Loucy (cell line): Measurements from ENCODE around the gene UNC80.

Experiments
- H2AFZ ChIP-seq: fragments of 200-600 bp; sonication (generic); 2 replicates; pipeline ENCODE4 v1.6.0; 2016; ENCODE audit warnings: antibody characterized with exemption, mild to moderate bottlenecking, low read length, moderate library complexity
- H3F3A ChIP-seq: fragments of 200-600 bp; 2 replicates; pipeline ENCODE4 v1.6.0; 2016; ENCODE audit warnings: antibody characterized with exemption, low read depth, mild to moderate bottlenecking
- H3K27me3 ChIP-seq: fragments of 200-600 bp; sonication (generic); 2 replicates; pipeline ENCODE4 v1.6.1; 2014; ENCODE audit warnings: low read length, mild to moderate bottlenecking; ENCODE audit not compliant: insufficient read depth, poor library complexity, severe bottlenecking
- H3K36me3 ChIP-seq: fragments of 200-600 bp; sonication (generic); 2 replicates; pipeline ENCODE4 v1.6.1; 2016; ENCODE audit warnings: low read length; ENCODE audit not compliant: insufficient read depth
- H3K4me1 ChIP-seq: fragments of 200-600 bp; sonication (generic); 2 replicates; pipeline ENCODE4 v1.5.1; 2014; ENCODE audit warnings: low read length, mild to moderate bottlenecking; ENCODE audit not compliant: insufficient read depth, poor library complexity, severe bottlenecking
- H3K4me2 ChIP-seq: fragments of 200-600 bp; sonication (generic); 2 replicates; pipeline ENCODE4 v1.6.0; 2014; ENCODE audit warnings: antibody characterized with exemption, low read length, low read depth, mild to moderate bottlenecking; ENCODE audit not compliant: poor library complexity, severe bottlenecking
- H3K4me3 ChIP-seq: fragments of 200-600 bp; sonication (generic); 2 replicates; pipeline ENCODE4 v1.5.1; 2014; ENCODE audit warnings: low read length, mild to moderate bottlenecking, mixed read lengths; ENCODE audit not compliant: poor library complexity, severe bottlenecking
- H3K79me2 ChIP-seq: fragments of 200-600 bp; sonication (generic); 2 replicates; pipeline ENCODE4 v1.6.1; 2014; ENCODE audit warnings: low read length; ENCODE audit not compliant: insufficient read depth
- H3K9ac ChIP-seq: fragments of 200-600 bp; sonication (generic); 2 replicates; pipeline ENCODE4 v1.6.0; 2014; ENCODE audit warnings: mild to moderate bottlenecking, low read depth, low read length, moderate library complexity; ENCODE audit not compliant: poor library complexity, severe bottlenecking
- H3K9me2 ChIP-seq: fragments of 200-600 bp; sonication (generic); replicated peaks from 2 replicates; pipeline ENCODE4 v1.6.1; 2016; ENCODE audit warnings: low read depth, low read length, mixed read lengths
- H3K9me3 ChIP-seq: fragments of 200-600 bp; sonication (generic); 2 replicates; pipeline ENCODE4 v1.6.1; 2014; ENCODE audit warnings: mild to moderate bottlenecking, antibody characterized with exemption, low read length, low read depth; ENCODE audit not compliant: insufficient read depth
- H4K20me1 ChIP-seq: fragments of 200-600 bp; sonication (generic); 2 replicates; pipeline ENCODE4 v1.6.0; 2014; ENCODE audit warnings: antibody characterized with exemption, low read length, mild to moderate bottlenecking; ENCODE audit not compliant: insufficient read depth, poor library complexity, severe bottlenecking
- EZH2phosphoT487 ChIP-seq: fragments of 200-600 bp; IDR thresholded peaks from 2 replicates; pipeline ENCODE4 v1.6.1; 2018; ENCODE audit warnings: antibody characterized with exemption, mild to moderate bottlenecking, moderate library complexity, borderline replicate concordance
- TF ChIP-seq, protein P1 (sequence below): fragments of 200-600 bp; sonication (generic); conservative IDR thresholded peaks from 2 replicates; pipeline ENCODE4 v1.5.1; 2014; ENCODE audit warnings: mild to moderate bottlenecking, antibody characterized with exemption, low read length

Gene UNC80

DNA sequence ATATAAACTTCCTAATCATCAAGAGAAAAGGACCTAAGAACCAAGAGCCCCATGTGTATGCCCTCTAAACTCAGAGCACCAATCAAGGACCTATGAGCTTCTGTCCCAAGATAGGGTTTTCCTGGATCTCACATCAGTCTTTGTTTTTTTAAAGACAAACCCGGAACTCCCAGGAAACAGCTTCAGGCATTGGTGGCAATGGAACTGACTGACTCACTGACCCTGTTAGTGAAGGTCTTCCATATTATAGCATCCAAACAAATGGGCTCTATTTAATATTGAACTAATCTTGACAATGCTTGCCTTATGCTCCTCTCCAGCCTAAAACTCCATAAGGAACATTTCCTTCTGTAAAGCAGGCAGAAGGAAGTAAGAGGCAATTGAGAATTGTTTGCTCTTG, 167.3 kb downstream of the UNC80 start:
- Histone ChIP-seq H3K4me3 (no peak overlapping the region), H4K20me1 (no peaks in the 10 kb centered on the region), H3K9me2 (no peaks in the 10 kb centered on the region), H3K9ac (no peak overlapping the region), H3K4me1 (no peaks in the 10 kb centered on the region), H3K79me2 (no peaks in the 10 kb centered on the region), H3K36me3 (no peaks in the 10 kb centered on the region), H2AFZ (no peak overlapping the region), H3F3A (no peaks in the 10 kb centered on the region), H3K4me2 (no peak overlapping the region), H3K27me3 (no peaks in the 10 kb centered on the region), H3K9me3 (no peaks in the 10 kb centered on the region)
- TF ChIP-seq EZH2phosphoT487 = no peak
- TF ChIP-seq, protein P1, sequence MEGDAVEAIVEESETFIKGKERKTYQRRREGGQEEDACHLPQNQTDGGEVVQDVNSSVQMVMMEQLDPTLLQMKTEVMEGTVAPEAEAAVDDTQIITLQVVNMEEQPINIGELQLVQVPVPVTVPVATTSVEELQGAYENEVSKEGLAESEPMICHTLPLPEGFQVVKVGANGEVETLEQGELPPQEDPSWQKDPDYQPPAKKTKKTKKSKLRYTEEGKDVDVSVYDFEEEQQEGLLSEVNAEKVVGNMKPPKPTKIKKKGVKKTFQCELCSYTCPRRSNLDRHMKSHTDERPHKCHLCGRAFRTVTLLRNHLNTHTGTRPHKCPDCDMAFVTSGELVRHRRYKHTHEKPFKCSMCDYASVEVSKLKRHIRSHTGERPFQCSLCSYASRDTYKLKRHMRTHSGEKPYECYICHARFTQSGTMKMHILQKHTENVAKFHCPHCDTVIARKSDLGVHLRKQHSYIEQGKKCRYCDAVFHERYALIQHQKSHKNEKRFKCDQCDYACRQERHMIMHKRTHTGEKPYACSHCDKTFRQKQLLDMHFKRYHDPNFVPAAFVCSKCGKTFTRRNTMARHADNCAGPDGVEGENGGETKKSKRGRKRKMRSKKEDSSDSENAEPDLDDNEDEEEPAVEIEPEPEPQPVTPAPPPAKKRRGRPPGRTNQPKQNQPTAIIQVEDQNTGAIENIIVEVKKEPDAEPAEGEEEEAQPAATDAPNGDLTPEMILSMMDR = no peak

DNA sequence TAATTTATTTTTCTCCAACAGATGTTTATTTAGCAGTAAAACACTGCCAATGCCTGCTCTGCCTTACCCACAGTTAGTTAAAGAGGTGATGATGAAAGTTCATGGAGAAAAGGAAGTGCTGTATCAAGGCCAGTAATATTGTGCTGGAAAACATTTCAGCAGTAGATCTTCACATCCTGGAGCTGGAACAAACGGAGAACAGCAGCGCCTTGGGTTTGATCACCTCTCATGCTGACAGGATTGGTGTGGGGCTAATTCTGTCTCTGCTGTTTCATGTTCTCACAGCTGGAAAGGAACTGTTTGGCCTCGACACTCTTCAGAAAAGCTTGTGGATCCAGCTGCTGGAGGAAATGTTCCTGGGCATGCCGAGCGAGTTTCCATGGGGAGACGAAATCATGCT, 169.3 kb downstream of the UNC80 start:
- no peaks in the 10 kb centered on the region for H3K79me2 ChIP-seq
- no peak overlapping the region for H3K9ac ChIP-seq
- no peaks in the 10 kb centered on the region for H4K20me1 ChIP-seq
- no peaks in the 10 kb centered on the region for H3F3A ChIP-seq
- H3K4me1 ChIP-seq = no peaks in the 10 kb centered on the region
- H3K27me3 ChIP-seq = no peaks in the 10 kb centered on the region
- no peak overlapping the region for H3K4me3 ChIP-seq
- TF ChIP-seq, protein P1 = no peak
- TF ChIP-seq EZH2phosphoT487 = no peak
- H3K9me2 ChIP-seq = no peaks in the 10 kb centered on the region
- H2AFZ ChIP-seq = no peak overlapping the region
- H3K9me3 ChIP-seq = no peaks in the 10 kb centered on the region
- H3K36me3 ChIP-seq = no peaks in the 10 kb centered on the region
- no peak overlapping the region for H3K4me2 ChIP-seq

DNA sequence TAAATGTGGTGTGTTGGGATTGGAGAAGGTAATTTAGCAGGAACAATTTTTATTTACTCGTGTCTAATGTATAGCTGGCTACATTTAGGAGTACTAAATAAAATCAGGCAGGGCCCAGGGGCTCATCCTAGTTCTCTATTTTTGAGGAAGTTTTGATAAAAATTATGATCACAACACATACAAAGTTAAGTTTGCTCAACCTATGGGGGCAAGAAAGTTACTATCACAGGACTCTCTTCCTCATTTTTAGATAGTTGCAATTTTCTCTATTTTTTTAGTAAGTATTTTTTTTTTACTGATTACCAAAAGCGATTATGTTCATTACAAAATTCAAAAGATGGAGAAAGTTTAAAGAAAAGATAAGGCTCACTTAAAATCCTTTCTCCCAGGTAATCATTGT, 170.8 kb downstream of the UNC80 start:
- TF ChIP-seq EZH2phosphoT487 = no peak
- TF ChIP-seq, protein P1 = no peak
- H3K4me2 ChIP-seq = no peak overlapping the region
- H3K36me3 ChIP-seq = no peaks in the 10 kb centered on the region
- H2AFZ ChIP-seq = no peak overlapping the region
- no peaks in the 10 kb centered on the region for H3K9me3 ChIP-seq
- H4K20me1 ChIP-seq = no peaks in the 10 kb centered on the region
- H3K4me1 ChIP-seq = no peaks in the 10 kb centered on the region
- no peaks in the 10 kb centered on the region for H3K27me3 ChIP-seq
- no peak overlapping the region for H3K4me3 ChIP-seq
- H3K9ac ChIP-seq = no peak overlapping the region
- no peaks in the 10 kb centered on the region for H3K9me2 ChIP-seq
- H3F3A ChIP-seq = no peaks in the 10 kb centered on the region
- no peaks in the 10 kb centered on the region for H3K79me2 ChIP-seq
